Osteocyte (in vitro differentiated cells): Measurements from ENCODE around the gene LAMA5. TPM values are rescaled to one million over a fixed set of nuclear protein-coding genes. Genes with fewer than 3 reads are reported as not detected.

Source experiments
- DNase-seq: peaks from one replicate; pipeline ENCODE4 v3.0.0; 2021; ENCODE audit warnings: mixed read lengths; ENCODE audit not compliant: unreplicated experiment; ENCODE audit errors: extremely low spot score
- H3K27ac Mint-ChIP-seq: one replicate; pipeline ENCODE4 v1.8.0; 2021; ENCODE audit warnings: mild to moderate bottlenecking, mixed read lengths; ENCODE audit not compliant: unreplicated experiment
- H3K27me3 Mint-ChIP-seq: one replicate; pipeline ENCODE4 v1.8.0; 2021; ENCODE audit warnings: mixed read lengths; ENCODE audit not compliant: unreplicated experiment
- H3K36me3 Mint-ChIP-seq: one replicate; pipeline ENCODE4 v1.8.0; 2021; ENCODE audit warnings: mixed read lengths; ENCODE audit not compliant: unreplicated experiment
- H3K4me1 Mint-ChIP-seq: one replicate; pipeline ENCODE4 v1.8.0; 2021; ENCODE audit warnings: mixed read lengths; ENCODE audit not compliant: unreplicated experiment
- H3K4me3 Mint-ChIP-seq: one replicate; pipeline ENCODE4 v1.8.0; 2021; ENCODE audit warnings: mild to moderate bottlenecking, moderate library complexity, mixed read lengths; ENCODE audit not compliant: unreplicated experiment
- H3K9me3 Mint-ChIP-seq: one replicate; pipeline ENCODE4 v1.8.0; 2021; ENCODE audit warnings: mixed read lengths; ENCODE audit not compliant: unreplicated experiment
- total RNA-seq: library from RNA; stranded (reverse); gene quantifications from 2 replicates; pipeline ENCODE4 v1.2.1, GENCODE V29; 2021
- TF ChIP-seq, protein P1 (sequence below): fragments of 200-600 bp; sonication (generic); IDR thresholded peaks from 2 replicates; pipeline ENCODE4 v1.5.0; 2021; ENCODE audit warnings: antibody characterized with exemption, mild to moderate bottlenecking, moderate library complexity

The LAMA5 gene
- total RNA-seq, 1 donor from 2014 or later: 201 TPM

DNA sequence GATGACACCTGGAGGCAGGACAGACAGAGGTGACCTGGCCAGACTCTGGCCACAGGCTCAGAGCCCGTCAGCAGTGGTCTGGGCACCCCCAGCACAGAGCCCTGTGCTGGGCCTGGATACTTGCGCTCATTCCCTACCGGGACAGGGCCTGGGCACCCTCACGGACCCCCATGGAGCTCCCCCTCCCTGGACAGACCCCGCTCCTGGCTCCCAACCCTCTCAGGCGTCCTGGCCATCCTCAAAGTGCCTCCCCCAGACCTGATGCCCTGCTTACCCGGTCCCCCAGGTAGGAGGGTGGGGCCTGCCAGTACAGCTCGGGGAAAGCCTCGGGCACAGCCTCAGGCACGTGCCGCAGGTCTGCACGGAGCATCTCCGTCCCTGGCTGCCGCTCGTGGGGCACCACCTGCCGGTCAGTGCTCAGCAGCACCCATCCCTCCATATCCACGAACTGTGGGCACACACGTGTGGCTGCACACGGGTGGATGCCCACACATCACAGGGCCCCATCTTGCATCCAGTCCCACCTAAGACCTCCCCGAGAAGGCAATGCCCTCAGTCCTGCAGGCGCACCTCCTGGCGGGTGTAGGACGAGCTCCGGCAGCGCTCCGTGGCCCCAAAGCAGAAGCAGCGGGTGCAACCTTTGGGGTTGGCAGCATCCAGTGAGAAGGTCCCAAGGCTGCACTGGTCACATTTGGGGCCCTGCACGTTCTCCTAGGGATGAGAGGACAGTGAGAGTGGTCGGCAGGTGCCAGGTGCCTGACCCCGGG is 40.0 kb downstream of the LAMA5 start:
- H3K4me3 Mint-ChIP-seq: no peak overlapping the region

DNA sequence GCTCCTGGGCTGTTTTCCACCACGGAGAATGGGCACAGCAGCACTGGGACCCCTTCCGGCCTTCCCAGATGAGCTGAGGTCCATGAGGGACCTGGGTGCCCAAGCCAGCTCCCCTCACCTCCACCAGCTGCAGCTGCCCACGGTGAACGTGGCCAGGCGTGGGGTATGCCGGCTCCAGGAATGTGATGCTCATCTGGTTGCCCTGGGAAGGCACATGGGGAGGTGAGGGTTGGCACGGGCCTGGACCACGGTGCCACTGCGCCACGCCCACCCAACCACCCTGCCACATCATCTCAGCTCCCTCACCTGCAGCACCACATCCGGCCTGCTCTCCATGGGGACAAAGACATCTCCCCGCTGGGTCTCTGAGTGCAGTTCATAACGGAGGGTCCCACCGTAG is 40.6 kb downstream of the LAMA5 start:
- DNase-seq: no peak
- TF ChIP-seq, protein P1, sequence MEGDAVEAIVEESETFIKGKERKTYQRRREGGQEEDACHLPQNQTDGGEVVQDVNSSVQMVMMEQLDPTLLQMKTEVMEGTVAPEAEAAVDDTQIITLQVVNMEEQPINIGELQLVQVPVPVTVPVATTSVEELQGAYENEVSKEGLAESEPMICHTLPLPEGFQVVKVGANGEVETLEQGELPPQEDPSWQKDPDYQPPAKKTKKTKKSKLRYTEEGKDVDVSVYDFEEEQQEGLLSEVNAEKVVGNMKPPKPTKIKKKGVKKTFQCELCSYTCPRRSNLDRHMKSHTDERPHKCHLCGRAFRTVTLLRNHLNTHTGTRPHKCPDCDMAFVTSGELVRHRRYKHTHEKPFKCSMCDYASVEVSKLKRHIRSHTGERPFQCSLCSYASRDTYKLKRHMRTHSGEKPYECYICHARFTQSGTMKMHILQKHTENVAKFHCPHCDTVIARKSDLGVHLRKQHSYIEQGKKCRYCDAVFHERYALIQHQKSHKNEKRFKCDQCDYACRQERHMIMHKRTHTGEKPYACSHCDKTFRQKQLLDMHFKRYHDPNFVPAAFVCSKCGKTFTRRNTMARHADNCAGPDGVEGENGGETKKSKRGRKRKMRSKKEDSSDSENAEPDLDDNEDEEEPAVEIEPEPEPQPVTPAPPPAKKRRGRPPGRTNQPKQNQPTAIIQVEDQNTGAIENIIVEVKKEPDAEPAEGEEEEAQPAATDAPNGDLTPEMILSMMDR: no peak
- Mint-ChIP-seq H3K4me1 (no peaks in the 10 kb centered on the region), H3K27ac (no peak overlapping the region), H3K27me3 (no peaks in the 10 kb centered on the region), H3K4me3 (no peak overlapping the region), H3K9me3 (no peaks in the 10 kb centered on the region), H3K36me3 (peaks cover 23% of the 10 kb centered on the region)

More for the DNA sequence above, 40.0 kb downstream of the LAMA5 start:
- no peak for DNase-seq
- no peaks in the 10 kb centered on the region for H3K9me3 Mint-ChIP-seq
- H3K27ac Mint-ChIP-seq: no peak overlapping the region
- H3K36me3 Mint-ChIP-seq: peaks cover 23% of the 10 kb centered on the region
- no peaks in the 10 kb centered on the region for H3K27me3 Mint-ChIP-seq
- TF ChIP-seq, protein P1: no peak
- no peaks in the 10 kb centered on the region for H3K4me1 Mint-ChIP-seq

- Mint-ChIP-seq H3K4me1 (no peaks in the 10 kb centered on the region), H3K4me3 (no peak overlapping the region), H3K27me3 (no peaks in the 10 kb centered on the region), H3K27ac (no peak overlapping the region), H3K9me3 (no peaks in the 10 kb centered on the region), H3K36me3 (peaks cover 26% of the 10 kb centered on the region)
- DNase-seq: no peak
- TF ChIP-seq, protein P1: no peak
Observed at GRCh38 chr20:62325172-62325905, 41.8 kb downstream of the LAMA5 start.

- no peaks in the 10 kb centered on the region for H3K9me3 Mint-ChIP-seq
- no peak for DNase-seq
- H3K27me3 Mint-ChIP-seq: no peaks in the 10 kb centered on the region
- H3K4me3 Mint-ChIP-seq: no peak overlapping the region
- TF ChIP-seq, protein P1: no peak
- peaks cover 26% of the 10 kb centered on the region for H3K36me3 Mint-ChIP-seq
- no peaks in the 10 kb centered on the region for H3K4me1 Mint-ChIP-seq
- H3K27ac Mint-ChIP-seq: no peak overlapping the region
Observed at GRCh38 chr20:62323980-62324906, 42.9 kb downstream of the LAMA5 start.
